Activated naive CD8-positive, alpha-beta T cell treated with anti-CD3 and anti-CD28 coated beads, Interleukin-2, amount 50 U/mL, for 16 hours (primary cell): ENCODE measurements around the gene SCN1B.
"Not testable (repeated sequence)": the region's sequence is repeated elsewhere in the genome, so short reads cannot be mapped to it uniquely, and the experiment has no call there.

Experiments
- DNase-seq: peaks from one replicate; pipeline ENCODE4 v3.0.0-alpha.2; 2020; ENCODE audit warnings: low read depth, low spot score

Gene SCN1B

GRCh38 chr19:35015954-35016351 lies 14.3 kb upstream of the SCN1B start:
- DNase-seq: no peak

- DNase-seq: no peak
These were observed 12.8 kb upstream of the SCN1B start for GRCh38 chr19:35017507-35017906.

GRCh38 chr19:35018379-35018778 lies 11.9 kb upstream of the SCN1B start:
- no peak for DNase-seq

- no peak for DNase-seq
These were observed 11.1 kb upstream of the SCN1B start for GRCh38 chr19:35019144-35019543.

- no peak for DNase-seq
These were observed 9.3 kb upstream of the SCN1B start for GRCh38 chr19:35021016-35021415.

- no peak for DNase-seq
These were observed 8.7 kb upstream of the SCN1B start for GRCh38 chr19:35021596-35021995.

GRCh38 chr19:35022460-35022859 lies 7.8 kb upstream of the SCN1B start:
- no peak for DNase-seq

- DNase-seq: no peak
These were observed 6.8 kb upstream of the SCN1B start for GRCh38 chr19:35023428-35023827.

- DNase-seq: no peak
These were observed 6.2 kb upstream of the SCN1B start for GRCh38 chr19:35024095-35024494.

- DNase-seq: no peak
These were observed 4.3 kb upstream of the SCN1B start for GRCh38 chr19:35025969-35026368.

GRCh38 chr19:35026418-35026817 lies 3.9 kb upstream of the SCN1B start:
- no peak for DNase-seq

GRCh38 chr19:35027009-35027408 lies 3.3 kb upstream of the SCN1B start:
- no peak for DNase-seq

GRCh38 chr19:35027851-35028599 lies 2.2 kb upstream of the SCN1B start:
- no peak for DNase-seq

- DNase-seq: not testable (repeated sequence)
These were observed 1.7 kb upstream of the SCN1B start for GRCh38 chr19:35028600-35028885.

- not testable (repeated sequence) for DNase-seq
These were observed 964 bp upstream of the SCN1B start for GRCh38 chr19:35029275-35029736.

- no peak for DNase-seq
These were observed 473 bp upstream of the SCN1B start for GRCh38 chr19:35029737-35030256.

- no peak for DNase-seq
These were observed 1.0 kb downstream of the SCN1B start for GRCh38 chr19:35031072-35031881.

- no peak for DNase-seq
These were observed 2.1 kb downstream of the SCN1B start for GRCh38 chr19:35032356-35032865.

- no peak for DNase-seq
These were observed 3.1 kb downstream of the SCN1B start for GRCh38 chr19:35033067-35034004.

- DNase-seq: no peak
These were observed 3.8 kb downstream of the SCN1B start for GRCh38 chr19:35034005-35034502.
